Lower lobe of right lung (tissue), 2 donors: ENCODE measurements around the gene CHD5. TPM values are rescaled to one million over a fixed set of nuclear protein-coding genes. Genes with fewer than 3 reads are reported as not detected.

Experiments
- ATAC-seq, 2 donors: fragments of 200-7000 bp; cut with Tn5 transposase; one replicate each; pipeline ENCODE4 v1.9.1; 2020 to 2022; ENCODE audit warnings: mild to moderate bottlenecking in 2 of 2, moderate library complexity in 2 of 2
- DNase-seq: peaks from one replicate; pipeline ENCODE4 v3.0.0-alpha.2; 2020
- H3K27ac ChIP-seq: fragments of 200-600 bp; one replicate; pipeline ENCODE4 v1.8.0; 2022
- H3K27me3 ChIP-seq: fragments of 200-600 bp; one replicate; pipeline ENCODE4 v1.8.0; 2022; ENCODE audit warnings: low read depth
- H3K36me3 ChIP-seq: fragments of 200-600 bp; one replicate; pipeline ENCODE4 v1.8.0; 2022; ENCODE audit warnings: mild to moderate bottlenecking
- H3K4me1 ChIP-seq: fragments of 200-600 bp; one replicate; pipeline ENCODE4 v1.8.0; 2022
- H3K4me3 ChIP-seq: fragments of 200-600 bp; one replicate; pipeline ENCODE4 v1.8.0; 2022; ENCODE audit warnings: mild to moderate bottlenecking
- H3K9me3 ChIP-seq: fragments of 200-600 bp; one replicate; pipeline ENCODE4 v1.8.0; 2022
- CTCF ChIP-seq: fragments of 200-600 bp; IDR thresholded peaks from one replicate; pipeline ENCODE4 v1.8.0; 2022; ENCODE audit warnings: antibody characterized with exemption, mild to moderate bottlenecking
- intact Hi-C: fragments of 100-400 bp; cut with DNase I; formaldehyde crosslinking; loops from one replicate; pipeline ENCODE4 v1.11.0; 2022
- total RNA-seq: library from RNA; stranded (reverse); fragmentation: NEBNext Ultra II Directional; extraction: Animal tissue kit (Norgen Biotek cat#: 25700); gene quantifications from one replicate; pipeline ENCODE4 v1.2.1, GENCODE V29; 2021
- donor health status: DM: no; HTN: yes; CAD: no; lungs with severe emphysema.

Gene CHD5
- total RNA-seq, 1 donor from 2014 or later: 0.56 TPM

GRCh38 chr1:6111991-6112689 is 68.0 kb downstream of the CHD5 start:
- Histone ChIP-seq H3K4me1 (no peaks in the 10 kb centered on the region), H3K27me3 (peaks cover 28% of the 10 kb centered on the region), H3K9me3 (no peaks in the 10 kb centered on the region), H3K27ac (no peak overlapping the region), H3K4me3 (no peak overlapping the region), H3K36me3 (no peaks in the 10 kb centered on the region)
- intact Hi-C loops: no loop called here
- DNase-seq: no peak
- no peak for ATAC-seq
- TF ChIP-seq CTCF: no peak

GRCh38 chr1:6111571-6111970 is 68.5 kb downstream of the CHD5 start:
- H3K36me3 ChIP-seq: no peaks in the 10 kb centered on the region
- peaks cover 28% of the 10 kb centered on the region for H3K27me3 ChIP-seq
- intact Hi-C loops: no loop called here
- H3K4me3 ChIP-seq: no peak overlapping the region
- no peak overlapping the region for H3K27ac ChIP-seq
- TF ChIP-seq CTCF: no peak
- ATAC-seq (peak in 1 of 2 donors; percentile 32), DNase-seq (peak; percentile 43)
- no peaks in the 10 kb centered on the region for H3K9me3 ChIP-seq
- no peaks in the 10 kb centered on the region for H3K4me1 ChIP-seq

DNA sequence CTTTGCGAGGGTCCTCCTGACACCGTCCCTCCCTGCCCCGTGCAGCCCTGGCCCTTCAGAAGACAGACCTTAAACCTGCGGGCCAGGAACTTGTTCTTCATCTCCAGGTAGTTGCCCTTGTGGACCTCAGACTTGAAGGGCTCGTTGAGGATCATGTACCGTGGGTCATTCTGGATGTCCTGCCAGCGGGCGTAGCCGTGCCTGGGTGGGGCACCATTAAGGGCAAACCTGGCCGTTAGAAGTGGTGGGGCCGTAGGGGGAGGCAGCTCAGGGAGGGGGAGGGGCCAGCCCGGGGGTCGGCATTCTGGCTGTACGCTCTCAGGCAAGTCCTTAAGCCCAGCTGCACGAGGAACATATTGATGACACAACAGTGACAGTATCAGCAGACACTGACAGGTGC is 69.8 kb downstream of the CHD5 start:
- ATAC-seq: no peak
- H3K4me1 ChIP-seq: no peaks in the 10 kb centered on the region
- no peak for TF ChIP-seq CTCF
- no peak overlapping the region for H3K4me3 ChIP-seq
- DNase-seq: peak; percentile 34
- H3K27me3 ChIP-seq: peaks cover 36% of the 10 kb centered on the region
- no peaks in the 10 kb centered on the region for H3K36me3 ChIP-seq
- H3K27ac ChIP-seq: no peak overlapping the region
- no peaks in the 10 kb centered on the region for H3K9me3 ChIP-seq
- intact Hi-C loops: no loop called here

GRCh38 chr1:6109688-6110087 is 70.4 kb downstream of the CHD5 start:
- no peak for ATAC-seq
- DNase-seq: peak; percentile 43
- Histone ChIP-seq H3K4me3 (no peak overlapping the region), H3K4me1 (no peaks in the 10 kb centered on the region), H3K27me3 (peaks cover 36% of the 10 kb centered on the region), H3K27ac (no peak overlapping the region), H3K36me3 (no peaks in the 10 kb centered on the region), H3K9me3 (no peaks in the 10 kb centered on the region)
- intact Hi-C loops: no loop called here
- TF ChIP-seq CTCF: no peak

DNA sequence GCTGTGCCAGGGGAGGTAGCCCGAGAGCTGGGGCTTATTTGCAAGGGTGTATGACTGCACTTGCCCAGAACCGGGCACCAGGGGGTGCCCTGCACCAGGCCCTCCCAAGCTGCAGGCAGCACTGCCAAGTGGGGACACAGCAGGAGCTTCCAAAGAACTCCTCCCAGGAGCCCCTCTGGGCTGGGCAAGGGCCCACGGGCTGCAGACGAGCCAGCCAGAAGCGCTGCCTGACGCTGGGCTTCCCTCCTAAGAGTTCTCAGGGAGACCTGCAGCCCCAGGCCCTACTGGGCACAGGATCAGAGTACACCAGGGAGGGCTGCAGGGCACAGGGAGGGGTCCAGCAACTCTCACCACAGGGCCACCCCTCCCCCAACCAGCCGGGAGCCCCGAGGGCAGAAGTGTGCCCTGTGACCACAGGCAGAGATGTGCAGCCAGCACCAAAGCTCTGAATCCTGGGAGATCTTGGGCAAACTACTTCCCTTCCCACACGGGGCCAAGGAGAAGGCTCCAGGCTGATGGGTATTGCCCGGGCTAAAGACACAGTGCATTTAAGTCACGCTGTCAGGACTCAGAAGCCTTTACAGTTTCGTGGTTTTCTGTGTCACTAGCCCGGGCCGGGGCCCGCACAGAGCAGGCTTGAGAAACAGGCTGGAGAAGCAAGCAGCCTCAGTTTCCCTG is 71.0 kb downstream of the CHD5 start:
- peak; percentile 53 for DNase-seq
- Histone ChIP-seq H3K36me3 (no peaks in the 10 kb centered on the region), H3K27me3 (peaks cover 43% of the 10 kb centered on the region), H3K9me3 (no peaks in the 10 kb centered on the region), H3K4me3 (no peak overlapping the region), H3K27ac (no peak overlapping the region), H3K4me1 (no peaks in the 10 kb centered on the region)
- TF ChIP-seq CTCF: peak; percentile 33
- intact Hi-C loops: no loop called here
- ATAC-seq: peak; percentile 39 to 59
